GM12891 (cell line): ENCODE data around the gene LIPT2.

Experiments
- PAX5 ChIP-seq: IDR thresholded peaks from 2 replicates; pipeline ENCODE4 v1.6.1; 2011; ENCODE audit warnings: low read length, moderate library complexity, mild to moderate bottlenecking; ENCODE audit not compliant: insufficient read depth, severe bottlenecking
- POLR2A ChIP-seq: IDR thresholded peaks from 2 replicates; pipeline ENCODE4 v1.6.1; 2011; ENCODE audit warnings: low read depth, low read length, control low read depth
- POLR2AphosphoS5 ChIP-seq: IDR thresholded peaks from 2 replicates; pipeline ENCODE4 v1.6.1; 2011; ENCODE audit warnings: low read depth, low read length, control low read depth
- TAF1 ChIP-seq: IDR thresholded peaks from 2 replicates; pipeline ENCODE4 v1.6.1; 2011; ENCODE audit warnings: low read depth, low read length, control low read depth

GRCh38 chr11:74464746-74465145 is 28.8 kb downstream of the LIPT2 start:
- TF ChIP-seq POLR2AphosphoS5 = no peak
- no peak for TF ChIP-seq POLR2A
- no peak for TF ChIP-seq TAF1
- TF ChIP-seq PAX5 = no peak
